ENCODE results near the gene CARD9. TPM values are rescaled to one million over a fixed set of nuclear protein-coding genes. Genes with fewer than 3 reads are reported as not detected.
A peak's percentile ranks its signal among the peaks of the same experiment; 100 is the strongest.

Gene CARD9
- total RNA-seq, 2 donors from 2014 or later, result 1.2 to 1.7 TPM

DNA sequence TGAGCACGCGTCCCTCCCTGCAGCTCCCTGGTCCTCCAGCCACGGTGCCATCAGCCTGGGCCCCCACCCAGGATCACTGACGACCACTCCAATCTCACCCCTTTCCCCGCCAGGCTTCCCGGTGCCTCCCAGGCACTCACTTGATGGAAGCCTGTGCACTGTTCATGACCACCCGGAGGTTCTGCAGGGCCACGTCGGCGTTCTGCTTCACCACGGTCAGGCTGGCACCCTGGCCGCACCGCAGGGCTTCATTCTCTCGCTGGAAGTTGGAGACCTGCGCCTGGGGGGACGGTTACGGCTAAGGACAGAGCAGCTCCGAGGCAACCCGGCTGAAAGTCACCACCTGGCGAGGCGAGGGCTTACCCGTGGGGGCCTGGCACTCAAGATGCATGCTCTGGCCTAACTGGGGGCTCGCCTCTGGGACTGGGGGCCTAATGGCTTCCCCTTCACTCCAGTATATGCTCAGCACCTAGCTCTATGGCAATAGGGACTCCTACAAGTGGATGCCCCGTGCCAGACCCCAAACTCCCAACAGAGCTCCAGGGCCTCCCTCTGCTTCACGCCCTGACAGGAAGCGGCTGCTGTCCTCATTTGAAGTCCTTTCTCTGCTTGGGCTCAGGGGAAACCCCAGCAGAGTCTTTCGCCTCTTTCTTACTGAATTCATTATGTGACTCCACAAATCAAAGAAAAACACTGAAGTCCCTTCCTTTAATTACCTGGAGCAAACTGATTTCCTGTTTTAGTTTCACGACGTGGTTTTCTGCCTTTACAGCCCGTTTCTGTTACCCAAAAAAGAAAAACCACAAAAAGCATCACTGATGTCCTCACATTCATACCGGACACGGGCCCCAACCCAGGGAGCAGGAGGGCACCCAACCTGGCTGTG is 30.7 kb upstream of the CARD9 start:
- no peaks in the 10 kb centered on the region for H3K36me3 ChIP-seq
- peaks cover 4% of the 10 kb centered on the region for H3K4me1 ChIP-seq
- no peaks in the 10 kb centered on the region for H3K27me3 ChIP-seq
- no peaks in the 10 kb centered on the region for H3K9me3 ChIP-seq
- intact Hi-C loops (cut with DNase I), result loop anchor here (10.0 kb wide), 1 partner anchor 59 kb away; no protein-coding TSS in a partner anchor
- no peak for DNase-seq
- no peak overlapping the region for H3K27ac ChIP-seq
- no peak overlapping the region for H3K4me3 ChIP-seq
- H3K9ac ChIP-seq (ENCODE audit: low read depth in 2 of 2, low read length in 2 of 2), result no peak overlapping the region
- TF ChIP-seq CTCF (IDR thresholded peaks at IDR 0.05), result no peak

GRCh38 chr9:136403538-136403914 is 30.1 kb upstream of the CARD9 start:
- H3K27ac ChIP-seq, result no peak overlapping the region
- peaks cover 4% of the 10 kb centered on the region for H3K4me1 ChIP-seq
- intact Hi-C loops (cut with DNase I), result loop anchor here (10.0 kb wide), 1 partner anchor 59 kb away; no protein-coding TSS in a partner anchor
- TF ChIP-seq CTCF (IDR thresholded peaks at IDR 0.05), result no peak
- no peak overlapping the region for H3K9ac ChIP-seq (ENCODE audit: low read depth in 2 of 2, low read length in 2 of 2)
- H3K9me3 ChIP-seq, result no peaks in the 10 kb centered on the region
- no peaks in the 10 kb centered on the region for H3K27me3 ChIP-seq
- H3K36me3 ChIP-seq, result no peaks in the 10 kb centered on the region
- no peak for DNase-seq
- H3K4me3 ChIP-seq, result no peak overlapping the region

- Histone ChIP-seq H3K4me1 (peaks cover 4% of the 10 kb centered on the region), H3K4me3 (no peak overlapping the region), H3K27me3 (no peaks in the 10 kb centered on the region), H3K36me3 (no peaks in the 10 kb centered on the region), H3K27ac (no peak overlapping the region), H3K9ac (ENCODE audit: low read depth in 2 of 2, low read length in 2 of 2) (no peak overlapping the region), H3K9me3 (no peaks in the 10 kb centered on the region)
- no peak for TF ChIP-seq CTCF (IDR thresholded peaks at IDR 0.05)
- intact Hi-C loops (cut with DNase I), result loop anchor here (10.0 kb wide), 1 partner anchor 57 kb away; no protein-coding TSS in a partner anchor
- no peak for DNase-seq
Observed at GRCh38 chr9:136402067-136402466, 28.6 kb upstream of the CARD9 start.

DNA sequence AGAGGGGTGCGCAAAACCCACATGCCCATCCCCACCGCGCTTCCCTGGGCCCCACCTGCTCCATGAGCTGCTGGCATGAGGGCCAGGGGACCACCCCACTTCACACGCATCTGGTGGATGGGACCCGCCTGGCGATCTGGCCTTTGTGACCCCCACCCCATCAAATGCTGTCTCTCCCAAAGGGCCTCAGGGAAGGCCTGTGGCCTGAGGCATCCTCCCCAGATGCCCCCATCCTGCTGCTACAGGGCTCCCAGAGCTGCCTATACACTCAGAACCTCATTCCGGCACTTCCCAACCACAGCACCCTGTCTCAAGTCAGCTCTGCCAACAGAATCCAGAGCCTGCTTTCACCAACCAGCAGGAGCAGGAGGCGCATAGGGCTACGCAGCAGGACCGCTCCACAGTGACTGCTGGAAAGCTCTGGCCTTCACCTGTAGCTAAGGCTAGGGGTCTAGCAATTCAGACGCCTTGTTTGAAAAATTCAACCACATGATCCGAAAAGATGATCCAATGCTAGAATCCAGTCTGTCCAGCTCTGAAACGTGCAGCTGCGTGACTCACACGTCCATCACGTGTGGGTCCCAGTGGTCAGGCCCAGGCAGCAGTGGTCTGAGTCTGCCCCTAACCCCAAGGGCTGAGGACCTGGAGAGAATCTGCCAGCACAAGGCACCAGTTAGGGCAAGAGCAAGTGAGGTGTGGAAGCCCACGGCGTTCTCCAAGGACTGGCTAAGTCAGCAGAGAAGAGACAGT is 27.9 kb upstream of the CARD9 start:
- no peak overlapping the region for H3K4me3 ChIP-seq
- H3K9me3 ChIP-seq, result no peaks in the 10 kb centered on the region
- no peak for TF ChIP-seq CTCF (IDR thresholded peaks at IDR 0.05)
- no peak overlapping the region for H3K27ac ChIP-seq
- DNase-seq, result no peak
- intact Hi-C loops (cut with DNase I), result loop anchor here (10.0 kb wide), 1 partner anchor 57 kb away; no protein-coding TSS in a partner anchor
- no peaks in the 10 kb centered on the region for H3K36me3 ChIP-seq
- peaks cover 9% of the 10 kb centered on the region for H3K4me1 ChIP-seq
- no peak overlapping the region for H3K9ac ChIP-seq (ENCODE audit: low read depth in 2 of 2, low read length in 2 of 2)
- no peaks in the 10 kb centered on the region for H3K27me3 ChIP-seq

DNA sequence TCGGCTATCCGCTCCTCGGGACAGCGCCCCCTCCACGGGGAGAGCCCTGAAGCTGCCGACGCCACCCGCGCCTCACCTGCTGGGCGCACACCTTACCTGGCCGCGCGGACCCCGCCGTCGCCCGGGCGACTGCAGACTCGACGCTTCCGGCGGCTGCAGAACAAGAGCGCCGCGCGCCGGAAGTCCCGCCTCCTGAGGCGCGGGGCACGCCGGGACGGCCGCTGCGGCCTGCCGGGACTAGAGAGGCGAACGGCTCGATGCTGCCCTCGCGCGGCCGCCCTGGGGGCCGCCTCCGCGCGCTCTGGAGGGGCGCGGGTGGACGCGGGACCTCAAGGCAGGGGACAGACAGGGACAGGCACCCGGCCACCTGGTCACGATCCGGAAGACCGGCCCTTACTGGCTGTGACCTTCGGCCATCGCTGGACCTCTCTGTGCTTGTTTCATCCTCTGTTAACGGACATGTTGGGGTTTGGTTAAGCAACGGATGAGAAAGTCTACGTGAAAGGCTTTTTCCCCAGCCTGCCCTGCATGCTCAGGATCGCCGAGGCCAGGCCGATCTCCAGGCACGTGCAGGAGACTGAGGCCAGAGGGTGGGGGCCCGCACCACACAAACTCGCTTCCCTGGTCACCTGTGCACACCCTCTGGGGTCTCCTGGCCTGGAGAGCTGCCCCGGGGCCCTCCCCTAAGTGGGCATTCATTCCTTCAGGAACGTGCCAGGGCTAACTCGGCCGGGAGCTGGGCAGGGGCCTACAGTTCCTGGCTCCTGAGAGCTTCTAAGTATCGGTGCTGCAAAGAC is 26.8 kb upstream of the CARD9 start, which contains the start of gene SNAPC4:
Gene SNAPC4, minus strand, starts transcription at position 133 of the 797 bp plus-strand sequence. CDS start 1,742 bp downstream, outside the sequence.
- H3K9me3 ChIP-seq, result no peaks in the 10 kb centered on the region
- no peaks in the 10 kb centered on the region for H3K27me3 ChIP-seq
- H3K9ac ChIP-seq (ENCODE audit: low read depth in 2 of 2, low read length in 2 of 2), result peak within 1 kb of the TSS; percentile 80 to 88
- TF ChIP-seq CTCF (IDR thresholded peaks at IDR 0.05), result peak; percentile 97
- H3K27ac ChIP-seq, result no peak within 1 kb of the TSS
- H3K4me3 ChIP-seq, result peak within 1 kb of the TSS; percentile 97
- intact Hi-C loops (cut with DNase I), result loop anchor here (10.0 kb wide), 1 partner anchor 55 kb away; no protein-coding TSS in a partner anchor
- DNase-seq, result peak; percentile 87
- peaks cover 16% of the 10 kb centered on the region for H3K4me1 ChIP-seq
- no peaks in the 10 kb centered on the region for H3K36me3 ChIP-seq
